HFFc6 (cell line): ENCODE measurements around the gene CDHR1. TPM values are rescaled to one million over a fixed set of nuclear protein-coding genes. Genes with fewer than 3 reads are reported as not detected.

Experiments
- DNase-seq: peaks from one replicate; pipeline ENCODE4 v3.0.0-alpha.2; 2018
- H3K27ac Mint-ChIP-seq: 2 replicates; pipeline ENCODE4 v1.8.0; 2020; ENCODE audit warnings: mild to moderate bottlenecking, mixed read lengths
- H3K27me3 Mint-ChIP-seq: 2 replicates; pipeline ENCODE4 v1.8.0; 2021; ENCODE audit warnings: mild to moderate bottlenecking, moderate library complexity, mixed read lengths; ENCODE audit not compliant: insufficient read depth
- H3K36me3 Mint-ChIP-seq: 2 replicates; pipeline ENCODE4 v1.8.0; 2021; ENCODE audit warnings: low read depth, mixed read lengths
- H3K4me1 Mint-ChIP-seq: 2 replicates; pipeline ENCODE4 v1.8.0; 2020; ENCODE audit warnings: low read depth, mixed read lengths
- H3K4me3 Mint-ChIP-seq: 2 replicates; pipeline ENCODE4 v1.8.0; 2020; ENCODE audit warnings: mild to moderate bottlenecking, moderate library complexity, mixed read lengths
- H3K9me3 Mint-ChIP-seq: 2 replicates; pipeline ENCODE4 v1.8.0; 2020; ENCODE audit warnings: mild to moderate bottlenecking, mixed read lengths
- total RNA-seq, 6 experiments: library from RNA; stranded (reverse); fragmentation: NEBNext Ultra II Directional; extraction: Animal tissue kit (Norgen Biotek cat#: 25700); gene quantifications; 2 replicates in 1 of 6; 3 replicates in 5 of 6; pipeline ENCODE4 v1.2.3, GENCODE V29; 2021
- TF ChIP-seq, protein P1 (sequence below): fragments of 200-600 bp; sonication (generic); IDR thresholded peaks from 2 replicates; pipeline ENCODE4 v1.5.0; 2021; ENCODE audit warnings: antibody characterized with exemption, mild to moderate bottlenecking

Gene CDHR1
- total RNA-seq, 6 experiments from 2014 or later: not detected

DNA sequence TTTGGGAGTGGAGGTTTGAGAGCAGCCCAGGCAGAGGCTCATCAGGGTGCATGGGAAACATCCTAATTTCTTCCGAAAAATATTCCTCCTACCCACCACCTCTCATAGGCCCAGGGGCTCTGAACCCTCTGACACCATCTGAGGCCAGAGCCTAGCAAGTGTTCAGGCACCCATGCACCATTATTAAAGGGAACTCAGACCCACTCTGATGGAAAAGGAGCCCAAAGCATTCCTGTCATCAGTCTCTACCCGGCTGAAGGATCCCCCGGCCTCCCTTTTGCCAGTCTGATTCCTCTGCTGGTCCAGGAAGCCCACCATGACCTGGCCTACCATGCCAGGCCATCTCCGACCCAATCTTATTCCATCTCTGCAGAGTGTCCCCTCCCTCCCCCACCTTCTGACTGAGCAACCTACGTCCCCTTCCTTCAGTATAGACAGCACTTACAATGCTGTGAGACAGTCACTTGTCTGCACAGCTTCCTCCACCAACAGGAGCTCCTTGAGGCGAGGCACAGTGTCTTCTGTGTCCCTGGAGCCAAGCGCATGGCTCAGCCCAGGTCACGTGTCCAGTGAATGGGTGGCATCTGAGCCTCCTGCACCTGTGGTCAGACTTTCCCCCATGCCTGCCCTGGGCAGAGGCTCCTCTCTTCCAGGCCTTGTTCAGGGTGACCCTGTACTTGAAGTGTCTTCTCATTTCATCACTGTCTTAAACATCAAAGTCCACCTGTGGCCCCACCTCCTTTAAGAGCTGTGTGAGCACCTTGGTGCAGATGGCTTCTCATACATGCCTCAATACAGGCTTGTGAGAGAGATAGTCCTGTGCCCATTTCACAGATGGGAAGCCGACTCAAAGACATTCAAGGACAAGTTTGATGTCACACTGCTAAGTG lies 21.6 kb upstream of the CDHR1 start:
- no peaks in the 10 kb centered on the region for H3K36me3 Mint-ChIP-seq
- no peak overlapping the region for H3K4me3 Mint-ChIP-seq

DNA sequence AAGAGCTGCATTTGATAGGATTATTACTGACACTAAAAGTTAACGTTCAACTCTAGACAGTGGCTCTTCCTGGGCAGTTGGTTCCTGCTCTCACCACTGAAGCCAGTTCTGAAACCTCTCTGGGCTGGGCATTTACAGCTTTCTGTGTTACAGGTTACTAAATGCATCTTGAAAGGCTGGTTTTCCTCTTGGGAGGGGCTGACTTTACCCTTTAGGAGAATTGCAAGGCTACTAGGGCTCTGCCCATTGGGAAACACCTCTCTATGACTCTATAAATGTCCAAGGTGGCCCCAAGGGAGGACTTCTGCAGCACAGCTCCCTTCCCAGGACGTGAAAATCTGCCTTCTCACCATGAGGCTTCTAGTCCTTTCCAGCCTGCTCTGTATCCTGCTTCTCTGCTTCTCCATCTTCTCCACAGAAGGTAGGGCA lies 20.8 kb upstream of the CDHR1 start, which contains the start of gene GPR15LG:
Gene GPR15LG, plus strand, starts transcription at position 301 of the 429 bp plus-strand sequence. Its CDS starts 51 bp downstream, at position 352.
- H3K36me3 Mint-ChIP-seq: no peaks in the 10 kb centered on the region
- no peaks in the 10 kb centered on the region for H3K9me3 Mint-ChIP-seq
- H3K27me3 Mint-ChIP-seq: peaks cover 2% of the 10 kb centered on the region
- H3K4me3 Mint-ChIP-seq: no peak within 1 kb of the TSS
- TF ChIP-seq, protein P1, sequence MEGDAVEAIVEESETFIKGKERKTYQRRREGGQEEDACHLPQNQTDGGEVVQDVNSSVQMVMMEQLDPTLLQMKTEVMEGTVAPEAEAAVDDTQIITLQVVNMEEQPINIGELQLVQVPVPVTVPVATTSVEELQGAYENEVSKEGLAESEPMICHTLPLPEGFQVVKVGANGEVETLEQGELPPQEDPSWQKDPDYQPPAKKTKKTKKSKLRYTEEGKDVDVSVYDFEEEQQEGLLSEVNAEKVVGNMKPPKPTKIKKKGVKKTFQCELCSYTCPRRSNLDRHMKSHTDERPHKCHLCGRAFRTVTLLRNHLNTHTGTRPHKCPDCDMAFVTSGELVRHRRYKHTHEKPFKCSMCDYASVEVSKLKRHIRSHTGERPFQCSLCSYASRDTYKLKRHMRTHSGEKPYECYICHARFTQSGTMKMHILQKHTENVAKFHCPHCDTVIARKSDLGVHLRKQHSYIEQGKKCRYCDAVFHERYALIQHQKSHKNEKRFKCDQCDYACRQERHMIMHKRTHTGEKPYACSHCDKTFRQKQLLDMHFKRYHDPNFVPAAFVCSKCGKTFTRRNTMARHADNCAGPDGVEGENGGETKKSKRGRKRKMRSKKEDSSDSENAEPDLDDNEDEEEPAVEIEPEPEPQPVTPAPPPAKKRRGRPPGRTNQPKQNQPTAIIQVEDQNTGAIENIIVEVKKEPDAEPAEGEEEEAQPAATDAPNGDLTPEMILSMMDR: no peak
- DNase-seq: no peak
- no peaks in the 10 kb centered on the region for H3K4me1 Mint-ChIP-seq
- H3K27ac Mint-ChIP-seq: no peak within 1 kb of the TSS

More for the DNA sequence above, 21.6 kb upstream of the CDHR1 start:
- Mint-ChIP-seq H3K27me3 (peaks cover 2% of the 10 kb centered on the region), H3K4me1 (no peaks in the 10 kb centered on the region), H3K27ac (no peak overlapping the region), H3K9me3 (no peaks in the 10 kb centered on the region)
- no peak for DNase-seq
- TF ChIP-seq, protein P1: no peak

DNA sequence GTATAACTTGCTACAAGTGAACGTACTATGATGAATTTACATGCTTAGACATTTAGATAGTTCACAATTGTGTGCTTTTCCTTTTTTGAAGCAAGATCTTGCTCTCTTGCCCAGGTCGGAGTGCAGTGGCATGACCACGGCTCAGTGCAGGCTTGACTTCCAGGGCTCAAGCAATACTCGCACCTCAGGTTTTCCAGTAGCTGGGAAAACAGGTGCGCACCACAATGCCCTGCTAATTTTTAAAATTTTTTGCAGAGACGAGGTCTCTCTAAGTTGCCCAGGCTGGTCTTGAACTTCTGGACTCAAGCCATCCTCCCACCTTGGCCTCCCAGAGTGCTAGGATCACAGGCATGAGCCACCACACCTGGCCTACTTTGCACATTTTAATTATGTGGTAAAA lies 18.9 kb upstream of the CDHR1 start:
- TF ChIP-seq, protein P1: no peak
- no peaks in the 10 kb centered on the region for H3K36me3 Mint-ChIP-seq
- H3K4me3 Mint-ChIP-seq: no peak overlapping the region
- H3K27ac Mint-ChIP-seq: no peak overlapping the region
- no peaks in the 10 kb centered on the region for H3K9me3 Mint-ChIP-seq
- H3K27me3 Mint-ChIP-seq: peaks cover 2% of the 10 kb centered on the region
- DNase-seq: no peak
- no peaks in the 10 kb centered on the region for H3K4me1 Mint-ChIP-seq

DNA sequence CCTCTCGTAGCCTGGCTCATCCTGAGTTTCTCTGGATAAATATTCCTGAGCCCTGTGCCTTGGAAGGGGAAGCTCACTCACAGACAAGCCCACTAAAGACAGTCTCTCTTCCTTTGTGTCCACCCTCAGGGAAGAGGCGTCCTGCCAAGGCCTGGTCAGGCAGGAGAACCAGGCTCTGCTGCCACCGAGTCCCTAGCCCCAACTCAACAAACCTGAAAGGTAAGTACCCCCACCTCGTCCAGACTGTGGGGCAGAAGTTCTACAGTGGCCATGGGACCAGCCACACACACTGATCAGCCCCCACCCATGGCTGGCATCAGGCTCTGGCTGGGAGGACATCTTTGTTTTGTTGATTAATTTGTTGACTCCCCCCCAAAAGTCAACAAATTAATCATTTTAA lies 18.0 kb upstream of the CDHR1 start:
- TF ChIP-seq, protein P1: no peak
- Mint-ChIP-seq H3K4me3 (no peak overlapping the region), H3K9me3 (no peaks in the 10 kb centered on the region), H3K36me3 (no peaks in the 10 kb centered on the region), H3K27me3 (peaks cover 2% of the 10 kb centered on the region), H3K4me1 (no peaks in the 10 kb centered on the region), H3K27ac (no peak overlapping the region)
- no peak for DNase-seq

DNA sequence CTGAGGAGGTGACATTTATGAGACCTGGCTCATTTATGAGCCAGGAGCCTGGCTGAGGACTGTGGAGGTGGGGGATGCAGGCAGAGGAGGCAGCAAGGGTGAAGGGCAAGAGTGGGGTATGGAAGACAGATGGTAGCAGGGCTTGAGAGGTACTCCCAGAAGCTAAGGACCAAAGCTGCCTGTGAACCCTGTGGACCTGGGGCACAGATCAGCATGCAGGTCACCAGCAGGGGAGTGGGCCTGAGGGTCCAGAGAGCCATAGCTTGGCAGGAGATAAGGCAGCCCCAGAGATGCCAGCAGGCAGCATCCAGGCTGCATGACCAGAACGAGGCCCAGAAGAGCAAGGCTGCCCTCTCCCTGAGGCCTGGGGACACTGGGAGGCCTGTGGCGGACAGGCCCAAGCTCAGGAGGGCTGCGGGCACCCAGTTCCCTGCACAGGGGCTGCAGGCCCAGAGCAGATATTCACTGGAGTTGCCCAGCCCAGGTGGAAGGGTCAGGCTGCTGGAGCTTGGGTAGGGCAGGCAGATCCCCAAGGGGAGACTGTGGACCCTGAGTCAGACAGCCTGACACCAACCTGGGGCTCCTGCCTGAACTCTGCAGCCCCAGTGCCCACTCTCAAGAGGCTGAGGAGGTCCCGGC lies 17.4 kb upstream of the CDHR1 start:
- TF ChIP-seq, protein P1: no peak
- H3K4me1 Mint-ChIP-seq: no peaks in the 10 kb centered on the region

More for the DNA sequence above, 17.4 kb upstream of the CDHR1 start:
- Mint-ChIP-seq H3K4me3 (no peak overlapping the region), H3K36me3 (no peaks in the 10 kb centered on the region), H3K27ac (no peak overlapping the region), H3K27me3 (peaks cover 2% of the 10 kb centered on the region), H3K9me3 (no peaks in the 10 kb centered on the region)
- no peak for DNase-seq
